ENCODE measurements around the gene ZNF574.

The ZNF574 gene

GRCh38 chr19:42113641-42114348, 37.8 kb downstream of the ZNF574 start:
- DNase-seq (ENCODE audit: low spot score), result no peak
- Histone ChIP-seq H3K27ac (peak overlapping the region in 1 of 2 donors; percentile 64), H3K4me3 (no peak overlapping the region)
- TF ChIP-seq, protein P1, sequence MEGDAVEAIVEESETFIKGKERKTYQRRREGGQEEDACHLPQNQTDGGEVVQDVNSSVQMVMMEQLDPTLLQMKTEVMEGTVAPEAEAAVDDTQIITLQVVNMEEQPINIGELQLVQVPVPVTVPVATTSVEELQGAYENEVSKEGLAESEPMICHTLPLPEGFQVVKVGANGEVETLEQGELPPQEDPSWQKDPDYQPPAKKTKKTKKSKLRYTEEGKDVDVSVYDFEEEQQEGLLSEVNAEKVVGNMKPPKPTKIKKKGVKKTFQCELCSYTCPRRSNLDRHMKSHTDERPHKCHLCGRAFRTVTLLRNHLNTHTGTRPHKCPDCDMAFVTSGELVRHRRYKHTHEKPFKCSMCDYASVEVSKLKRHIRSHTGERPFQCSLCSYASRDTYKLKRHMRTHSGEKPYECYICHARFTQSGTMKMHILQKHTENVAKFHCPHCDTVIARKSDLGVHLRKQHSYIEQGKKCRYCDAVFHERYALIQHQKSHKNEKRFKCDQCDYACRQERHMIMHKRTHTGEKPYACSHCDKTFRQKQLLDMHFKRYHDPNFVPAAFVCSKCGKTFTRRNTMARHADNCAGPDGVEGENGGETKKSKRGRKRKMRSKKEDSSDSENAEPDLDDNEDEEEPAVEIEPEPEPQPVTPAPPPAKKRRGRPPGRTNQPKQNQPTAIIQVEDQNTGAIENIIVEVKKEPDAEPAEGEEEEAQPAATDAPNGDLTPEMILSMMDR (IDR thresholded peaks at IDR 0.05), result no peak

GRCh38 chr19:42114412-42114811, 38.4 kb downstream of the ZNF574 start:
- TF ChIP-seq, protein P1 (IDR thresholded peaks at IDR 0.05), result no peak
- H3K4me3 ChIP-seq, result no peak overlapping the region
- H3K27ac ChIP-seq, result peak overlapping the region in 1 of 2 donors; percentile 64
- DNase-seq (ENCODE audit: low spot score), result no peak

GRCh38 chr19:42115219-42115618, 39.3 kb downstream of the ZNF574 start:
- TF ChIP-seq, protein P1 (IDR thresholded peaks at IDR 0.05), result no peak
- Histone ChIP-seq H3K27ac (no peak overlapping the region), H3K4me3 (no peak overlapping the region)
- DNase-seq (ENCODE audit: low spot score), result no peak

- TF ChIP-seq, protein P1 (IDR thresholded peaks at IDR 0.05), result no peak
- Histone ChIP-seq H3K4me3 (no peak overlapping the region), H3K27ac (no peak overlapping the region)
- no peak for DNase-seq (ENCODE audit: low spot score)
Observed at GRCh38 chr19:42115705-42116104, 39.7 kb downstream of the ZNF574 start.

DNA sequence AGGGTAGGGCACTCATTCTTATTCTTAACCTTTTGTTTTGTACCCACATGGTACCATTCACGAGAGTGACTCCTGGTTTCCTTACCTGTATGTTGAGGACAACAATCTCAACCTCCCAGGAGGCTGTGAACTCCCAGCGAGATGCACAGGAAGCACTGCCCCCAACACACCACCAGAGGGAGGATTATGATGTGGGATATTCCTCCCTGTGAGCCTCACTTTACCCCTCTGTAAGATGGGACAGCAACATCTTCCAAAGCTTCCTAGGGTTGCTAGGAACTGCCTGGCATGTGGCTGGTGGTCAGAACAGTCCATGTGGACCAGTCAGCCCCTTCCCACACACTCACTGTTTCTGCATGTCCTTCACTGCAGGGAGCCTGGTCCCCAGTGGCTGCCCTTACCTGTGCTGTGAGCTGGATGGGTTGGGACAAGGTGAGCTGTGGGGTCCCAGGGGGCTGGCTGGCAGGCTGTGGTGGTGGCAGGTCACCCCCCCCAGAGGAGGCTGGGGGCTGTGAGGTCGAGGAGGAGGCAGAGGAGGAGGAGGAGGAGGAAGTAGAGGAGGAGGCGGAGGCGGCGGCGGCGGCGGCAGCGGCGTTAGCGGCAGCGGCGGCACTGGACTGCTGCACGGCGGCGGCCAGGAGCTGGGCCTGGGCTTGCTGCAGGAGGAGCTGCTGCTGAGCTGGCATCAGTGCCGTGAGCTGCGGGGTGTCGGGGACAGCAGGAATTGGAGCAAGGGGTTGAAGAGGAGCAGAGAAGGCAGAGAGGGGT, 40.5 kb downstream of the ZNF574 start:
- TF ChIP-seq, protein P1 (IDR thresholded peaks at IDR 0.05), result no peak
- no peak for DNase-seq (ENCODE audit: low spot score)
- H3K4me3 ChIP-seq, result no peak overlapping the region
- no peak overlapping the region for H3K27ac ChIP-seq

GRCh38 chr19:42117076-42117475, 41.1 kb downstream of the ZNF574 start:
- DNase-seq (ENCODE audit: low spot score), result no peak
- H3K27ac ChIP-seq, result no peak overlapping the region
- H3K4me3 ChIP-seq, result no peak overlapping the region
- TF ChIP-seq, protein P1 (IDR thresholded peaks at IDR 0.05), result no peak
